Neural cell (in vitro differentiated cells): Measurements from ENCODE around the gene MEFV.

Source experiments
- EP300 ChIP-seq: fragments of 450-650 bp; conservative IDR thresholded peaks from 2 replicates; pipeline ENCODE4 v1.6.1; 2014; ENCODE audit warnings: antibody characterized with exemption, mild to moderate bottlenecking, moderate library complexity; ENCODE audit not compliant: poor library complexity, severe bottlenecking
- EZH2 ChIP-seq: fragments of 200-600, 300-800 bp; shearing (Covaris generic), sonication (generic); IDR thresholded peaks from 2 replicates; pipeline ENCODE4 v1.6.1; 2014; ENCODE audit warnings: antibody characterized with exemption, low read length, borderline replicate concordance, mild to moderate bottlenecking; ENCODE audit not compliant: insufficient read depth, poor library complexity, severe bottlenecking
- MXI1 ChIP-seq: fragments of 450-650 bp; conservative IDR thresholded peaks from 2 replicates; pipeline ENCODE4 v1.6.1; 2014; ENCODE audit warnings: antibody characterized with exemption, mild to moderate bottlenecking; ENCODE audit not compliant: poor library complexity, severe bottlenecking
- RAD21 ChIP-seq: fragments of 450-650 bp; conservative IDR thresholded peaks from 2 replicates; pipeline ENCODE4 v1.6.1; 2014; ENCODE audit warnings: antibody characterized with exemption, mild to moderate bottlenecking, moderate library complexity
- SMC3 ChIP-seq: fragments of 450-650 bp; conservative IDR thresholded peaks from 2 replicates; pipeline ENCODE4 v1.6.1; 2014; ENCODE audit warnings: antibody characterized with exemption, mild to moderate bottlenecking, moderate library complexity; ENCODE audit not compliant: poor library complexity
- TAF1 ChIP-seq: IDR thresholded peaks from 2 replicates; pipeline ENCODE4 v1.6.1; 2012; ENCODE audit warnings: low read depth
- TF ChIP-seq, protein P1 (sequence below): fragments of 450-650 bp; IDR thresholded peaks from 2 replicates; pipeline ENCODE4 v1.5.1; 2014; ENCODE audit warnings: antibody characterized with exemption, mild to moderate bottlenecking, moderate library complexity; ENCODE audit not compliant: poor library complexity, severe bottlenecking

- TF ChIP-seq, protein P1, sequence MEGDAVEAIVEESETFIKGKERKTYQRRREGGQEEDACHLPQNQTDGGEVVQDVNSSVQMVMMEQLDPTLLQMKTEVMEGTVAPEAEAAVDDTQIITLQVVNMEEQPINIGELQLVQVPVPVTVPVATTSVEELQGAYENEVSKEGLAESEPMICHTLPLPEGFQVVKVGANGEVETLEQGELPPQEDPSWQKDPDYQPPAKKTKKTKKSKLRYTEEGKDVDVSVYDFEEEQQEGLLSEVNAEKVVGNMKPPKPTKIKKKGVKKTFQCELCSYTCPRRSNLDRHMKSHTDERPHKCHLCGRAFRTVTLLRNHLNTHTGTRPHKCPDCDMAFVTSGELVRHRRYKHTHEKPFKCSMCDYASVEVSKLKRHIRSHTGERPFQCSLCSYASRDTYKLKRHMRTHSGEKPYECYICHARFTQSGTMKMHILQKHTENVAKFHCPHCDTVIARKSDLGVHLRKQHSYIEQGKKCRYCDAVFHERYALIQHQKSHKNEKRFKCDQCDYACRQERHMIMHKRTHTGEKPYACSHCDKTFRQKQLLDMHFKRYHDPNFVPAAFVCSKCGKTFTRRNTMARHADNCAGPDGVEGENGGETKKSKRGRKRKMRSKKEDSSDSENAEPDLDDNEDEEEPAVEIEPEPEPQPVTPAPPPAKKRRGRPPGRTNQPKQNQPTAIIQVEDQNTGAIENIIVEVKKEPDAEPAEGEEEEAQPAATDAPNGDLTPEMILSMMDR = no peak
- TF ChIP-seq EP300 (no peak), TAF1 (no peak), EZH2 (no peak), MXI1 (no peak), SMC3 (no peak), RAD21 (no peak)
These were observed 6.1 kb upstream of the MEFV start for GRCh38 chr16:3262517-3262916.
